CD4-positive, alpha-beta T cell treated with Interleukin-2 at 100 ng/mL for 4 hours (primary cell): ENCODE measurements around the gene NOTCH1.

Experiments
- DNase-seq: peaks from one replicate; pipeline ENCODE4 v3.0.0-alpha.2; 2020; ENCODE audit warnings: low spot score

Gene NOTCH1

GRCh38 chr9:136544964-136545691, 720 bp downstream of the NOTCH1 start:
- peak; percentile 53 for DNase-seq

- DNase-seq: peak; percentile 45
Observed at GRCh38 chr9:136544548-136544963, 1.3 kb downstream of the NOTCH1 start.

- DNase-seq: no peak
Observed at GRCh38 chr9:136543830-136544547, 1.9 kb downstream of the NOTCH1 start.

GRCh38 chr9:136543280-136543679, 2.6 kb downstream of the NOTCH1 start:
- no peak for DNase-seq

GRCh38 chr9:136542241-136543040, 3.4 kb downstream of the NOTCH1 start:
- DNase-seq: no peak

GRCh38 chr9:136541709-136542108, 4.1 kb downstream of the NOTCH1 start:
- no peak for DNase-seq

- DNase-seq: no peak
Observed at GRCh38 chr9:136541179-136541578, 4.7 kb downstream of the NOTCH1 start.

GRCh38 chr9:136539427-136540421, 6.1 kb downstream of the NOTCH1 start:
- peak; percentile 93 for DNase-seq

GRCh38 chr9:136538599-136539426, 7.0 kb downstream of the NOTCH1 start:
- peak; percentile 62 for DNase-seq

GRCh38 chr9:136537896-136538598, 7.8 kb downstream of the NOTCH1 start:
- no peak for DNase-seq

GRCh38 chr9:136537411-136537810, 8.4 kb downstream of the NOTCH1 start:
- DNase-seq: no peak

- DNase-seq: no peak
Observed at GRCh38 chr9:136536721-136537241, 9.1 kb downstream of the NOTCH1 start.

- DNase-seq: no peak
Observed at GRCh38 chr9:136536051-136536720, 9.7 kb downstream of the NOTCH1 start.

GRCh38 chr9:136535070-136535469, 10.8 kb downstream of the NOTCH1 start:
- no peak for DNase-seq

GRCh38 chr9:136534366-136534765, 11.5 kb downstream of the NOTCH1 start:
- no peak for DNase-seq

GRCh38 chr9:136533775-136534157, 12.1 kb downstream of the NOTCH1 start:
- DNase-seq: peak; percentile 87

- peak; percentile 65 for DNase-seq
Observed at GRCh38 chr9:136532799-136533774, 12.8 kb downstream of the NOTCH1 start.
